Right lobe of liver (tissue), 6 donors: ENCODE data around the gene CHST11. TPM values are rescaled to one million over a fixed set of nuclear protein-coding genes. Genes with fewer than 3 reads are reported as not detected.

ENCODE experiments used
- ATAC-seq, 4 donors: fragments of 200-7000 bp; cut with Tn5 transposase; one replicate each; pipeline ENCODE4 v1.9.1; 2020; ENCODE audit warnings: mild to moderate bottlenecking in 4 of 4, moderate library complexity in 4 of 4
- DNase-seq, 3 donors: peaks; one replicate each; pipeline ENCODE4 v3.0.0-alpha.2; 2020
- H3K27ac ChIP-seq, 3 donors: fragments of 200-600 bp; one replicate each; pipeline ENCODE4 v1.8.0; 2022
- H3K27me3 ChIP-seq, 2 donors: fragments of 200-600 bp; one replicate each; pipeline ENCODE4 v1.8.0; 2022
- H3K36me3 ChIP-seq, 4 donors: fragments of 200-600 bp; sonication (generic) in 1 of 4; one replicate each; pipeline versions ENCODE4 v1.5.1 to v1.8.0; 2017 to 2022; ENCODE audit warnings: control low read depth in 1 of 4
- H3K4me1 ChIP-seq, 4 donors: fragments of 200-600 bp; sonication (generic) in 1 of 4; one replicate each; pipeline versions ENCODE4 v1.5.1 to v1.8.0; 2017 to 2022; ENCODE audit warnings: control low read depth in 1 of 4
- H3K4me3 ChIP-seq, 3 donors: fragments of 200-600 bp; one replicate each; pipeline ENCODE4 v1.8.0; 2022
- H3K9me3 ChIP-seq, 4 donors: fragments of 200-600 bp; sonication (generic) in 1 of 4; one replicate each; pipeline versions ENCODE4 v1.5.1 to v1.8.0; 2017 to 2022; ENCODE audit warnings: control low read depth in 1 of 4
- POLR2A ChIP-seq: fragments of 450-650 bp; IDR thresholded peaks from one replicate; pipeline ENCODE4 v1.6.1; 2017; ENCODE audit warnings: antibody characterized with exemption, mild to moderate bottlenecking
- whole genome bisulfite sequencing: methylation state at CpG from one replicate; pipeline ENCODE4 v1.1.6; 2018; ENCODE audit warnings: low coverage, low lambda C conversion rate; ENCODE audit not compliant: insufficient coverage; ENCODE audit errors: missing lambda C conversion rate; 5-methylcytosine and 5-hydroxymethylcytosine counted together
- intact Hi-C, 2 donors: fragments of 100-400 bp; cut with DNase I; formaldehyde crosslinking; loops; one replicate each; pipeline versions ENCODE4 v1.11.2 to v1.14.1; 2022
- total RNA-seq, 6 experiments: library from RNA; depleted of rRNA in 2 of 6; stranded (reverse); fragments of >200 nt in 2 of 6; fragmentation: NEBNext Ultra II Directional in 3 of 6; extraction: Animal tissue kit (Norgen Biotek cat#: 25700) in 3 of 6; gene quantifications; one replicate each; pipeline versions ENCODE4 v1.1.0 to v1.2.4, GENCODE V29; 2016 to 2023
- TF ChIP-seq, protein P1 (sequence below), 4 donors: fragments of 200-600 bp in 3 of 4; fragments of 450-650 bp in 1 of 4; IDR thresholded peaks; one replicate each; pipeline versions ENCODE4 v1.5.1 to v1.8.0; 2016 to 2022; ENCODE audit warnings: antibody characterized with exemption in 4 of 4, mild to moderate bottlenecking in 2 of 4
- donor health status: DM: no; HTN: yes; CAD: no.
- donor health status: DM: no; HTN: no; CAD: no.
- donor health status: DM: no; HTN: no; CAD: no.
- donor health status: DM: no; HTN: yes; CAD: no.
- donor health status: DM: no; HTN: yes; CAD: no.

Gene CHST11
- total RNA-seq, 6 experiments from 2014 or later = 0.57 to 10.4 (median 3.5) TPM

DNA sequence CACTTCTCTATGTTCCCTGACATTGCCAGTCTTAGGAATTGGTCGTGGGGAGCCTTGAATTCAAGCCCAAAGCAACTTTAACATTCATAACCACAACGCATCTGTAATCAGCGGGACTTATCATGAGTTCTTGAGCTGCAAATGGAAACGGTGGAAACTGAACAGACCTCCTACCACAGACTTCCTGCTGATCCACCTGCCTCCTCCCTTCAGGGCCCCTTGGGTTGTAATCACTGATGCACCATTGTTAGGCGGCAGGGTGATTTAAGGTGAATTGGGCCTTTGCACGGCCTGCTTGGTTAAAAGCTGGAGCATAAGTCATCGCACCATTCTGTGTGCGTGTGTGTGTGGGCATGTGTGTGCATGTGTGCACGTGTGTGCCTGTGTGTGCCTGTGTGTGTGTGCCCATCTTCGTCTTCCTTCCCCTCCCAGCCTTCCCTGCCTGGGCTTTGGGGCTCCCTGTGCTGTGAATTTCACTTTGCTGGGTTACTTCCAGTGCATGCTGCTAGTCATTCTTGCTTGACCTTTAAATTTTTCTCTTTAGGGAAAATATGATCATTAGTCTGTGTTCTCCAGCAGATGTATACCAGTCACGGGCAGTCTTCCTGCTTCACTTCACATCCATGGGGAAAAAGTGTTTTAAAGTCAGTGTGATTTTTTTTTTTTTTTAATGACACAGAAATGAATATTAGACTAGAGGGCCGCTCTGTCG is 29.1 kb downstream of the CHST11 start:
- Histone ChIP-seq H3K27ac (no peak overlapping the region), H3K4me3 (no peak overlapping the region), H3K4me1 (no peaks in the 10 kb centered on the region), H3K9me3 (no peaks in the 10 kb centered on the region), H3K27me3 (no peaks in the 10 kb centered on the region), H3K36me3 (no peaks in the 10 kb centered on the region)
- 79% methylated on average over 6 of the region's 13 CpGs for WGBS
- ATAC-seq = peak in 1 of 4 donors; percentile 12
- intact Hi-C loops = no loop called here
- DNase-seq = no peak
- TF ChIP-seq POLR2A = no peak
- TF ChIP-seq, protein P1, sequence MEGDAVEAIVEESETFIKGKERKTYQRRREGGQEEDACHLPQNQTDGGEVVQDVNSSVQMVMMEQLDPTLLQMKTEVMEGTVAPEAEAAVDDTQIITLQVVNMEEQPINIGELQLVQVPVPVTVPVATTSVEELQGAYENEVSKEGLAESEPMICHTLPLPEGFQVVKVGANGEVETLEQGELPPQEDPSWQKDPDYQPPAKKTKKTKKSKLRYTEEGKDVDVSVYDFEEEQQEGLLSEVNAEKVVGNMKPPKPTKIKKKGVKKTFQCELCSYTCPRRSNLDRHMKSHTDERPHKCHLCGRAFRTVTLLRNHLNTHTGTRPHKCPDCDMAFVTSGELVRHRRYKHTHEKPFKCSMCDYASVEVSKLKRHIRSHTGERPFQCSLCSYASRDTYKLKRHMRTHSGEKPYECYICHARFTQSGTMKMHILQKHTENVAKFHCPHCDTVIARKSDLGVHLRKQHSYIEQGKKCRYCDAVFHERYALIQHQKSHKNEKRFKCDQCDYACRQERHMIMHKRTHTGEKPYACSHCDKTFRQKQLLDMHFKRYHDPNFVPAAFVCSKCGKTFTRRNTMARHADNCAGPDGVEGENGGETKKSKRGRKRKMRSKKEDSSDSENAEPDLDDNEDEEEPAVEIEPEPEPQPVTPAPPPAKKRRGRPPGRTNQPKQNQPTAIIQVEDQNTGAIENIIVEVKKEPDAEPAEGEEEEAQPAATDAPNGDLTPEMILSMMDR (IDR thresholded peaks at IDR 0.05) = no peak

DNA sequence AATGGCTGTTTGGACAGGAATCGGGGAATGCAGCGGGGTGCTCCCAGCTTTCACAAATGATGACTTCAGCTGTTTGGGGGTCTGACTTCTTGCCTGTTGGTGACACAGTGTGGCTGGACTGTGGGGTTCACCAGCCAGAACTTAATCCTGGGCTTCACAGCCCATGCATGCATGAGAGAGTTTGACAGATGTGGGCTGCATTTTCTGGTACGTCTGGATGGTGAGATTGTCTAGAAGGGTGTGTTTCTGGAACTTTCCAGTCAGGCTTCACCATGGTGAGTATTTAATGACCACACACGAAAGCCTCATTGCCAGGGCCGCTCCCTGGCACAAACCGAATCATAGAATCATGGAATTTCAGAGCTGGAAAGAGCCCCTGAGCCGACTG is 29.6 kb downstream of the CHST11 start:
- no peak for ATAC-seq
- 46% methylated on average over 3 of the region's 7 CpGs for WGBS
- no peak overlapping the region for H3K27ac ChIP-seq

DNA sequence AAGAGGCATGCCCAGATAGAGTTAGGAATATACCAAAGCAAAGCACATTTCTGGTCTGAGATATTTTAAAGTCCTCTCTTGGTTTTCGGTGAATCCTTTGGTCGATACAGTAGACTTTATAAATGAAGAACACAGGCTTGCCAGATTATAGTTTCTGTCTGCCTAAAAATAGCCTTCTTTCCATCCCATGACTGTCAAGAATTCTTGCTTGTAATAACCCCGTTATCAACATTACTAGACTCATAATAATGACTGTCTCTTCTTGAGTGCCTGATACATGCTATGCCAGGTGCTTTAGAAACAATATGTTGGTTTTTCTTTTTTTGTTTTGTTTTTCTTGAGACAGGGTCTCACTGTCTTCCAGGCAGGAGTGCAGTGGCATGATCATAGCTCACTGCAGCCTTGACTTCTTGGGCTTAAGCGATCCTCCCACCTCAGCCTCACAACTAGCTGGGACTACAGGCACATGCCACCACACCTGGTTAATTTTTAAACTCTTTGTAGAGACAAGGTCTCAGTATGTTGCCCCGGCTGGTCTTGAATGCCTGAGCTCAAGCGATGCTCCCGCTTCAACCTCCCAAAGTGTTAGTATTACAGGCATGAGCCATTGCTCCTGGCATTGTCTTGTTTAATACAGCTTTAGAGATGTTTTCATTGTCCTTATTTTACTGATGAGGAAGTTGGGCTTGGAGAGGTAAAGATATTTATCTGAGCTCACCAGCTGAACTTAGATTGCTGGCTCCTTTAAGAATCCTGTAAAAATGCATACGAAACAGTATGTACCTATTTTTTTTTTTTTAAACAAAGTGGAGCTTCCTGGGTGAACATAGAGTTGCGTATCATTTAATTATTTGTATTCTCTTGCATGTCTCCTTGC is 30.4 kb downstream of the CHST11 start:
- intact Hi-C loops = no loop called here
- DNase-seq (no peak), ATAC-seq (no peak)
- H3K9me3 ChIP-seq = no peaks in the 10 kb centered on the region
- no peaks in the 10 kb centered on the region for H3K4me1 ChIP-seq
- WGBS = 49% methylated on average over 9 of the region's 9 CpGs
- no peak overlapping the region for H3K4me3 ChIP-seq
- TF ChIP-seq, protein P1 (IDR thresholded peaks at IDR 0.05) = no peak
- TF ChIP-seq POLR2A = no peak
- no peak overlapping the region for H3K27ac ChIP-seq
- no peaks in the 10 kb centered on the region for H3K27me3 ChIP-seq
- no peaks in the 10 kb centered on the region for H3K36me3 ChIP-seq

More for the DNA sequence above, 29.6 kb downstream of the CHST11 start:
- no peaks in the 10 kb centered on the region for H3K27me3 ChIP-seq
- no peak for TF ChIP-seq POLR2A
- TF ChIP-seq, protein P1 (IDR thresholded peaks at IDR 0.05) = no peak
- no peaks in the 10 kb centered on the region for H3K4me1 ChIP-seq
- H3K36me3 ChIP-seq = no peaks in the 10 kb centered on the region
- intact Hi-C loops = no loop called here
- H3K9me3 ChIP-seq = no peaks in the 10 kb centered on the region
- no peak overlapping the region for H3K4me3 ChIP-seq
- DNase-seq = no peak

DNA sequence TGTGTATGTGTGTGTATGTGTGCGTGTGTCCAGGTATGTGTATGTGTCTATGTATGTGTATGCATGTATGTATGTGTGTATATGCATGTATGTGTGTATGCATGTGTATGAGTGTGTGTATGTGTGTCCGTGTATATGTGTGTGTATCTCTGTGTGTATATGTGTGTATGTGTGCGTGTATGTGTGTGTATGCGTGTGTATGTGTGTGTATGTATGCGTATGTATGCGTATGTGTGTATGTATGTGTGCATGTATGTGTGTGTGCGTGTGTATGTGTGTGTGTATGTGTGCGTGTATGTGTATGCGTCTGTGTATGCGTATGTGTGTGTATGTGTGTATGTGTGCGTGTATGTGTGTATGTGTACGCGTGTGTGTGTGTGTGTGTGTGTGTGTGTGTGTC is 31.6 kb downstream of the CHST11 start:
- H3K9me3 ChIP-seq = no peaks in the 10 kb centered on the region
- no peak for DNase-seq
- no peak for ATAC-seq
- no peaks in the 10 kb centered on the region for H3K4me1 ChIP-seq
- no peaks in the 10 kb centered on the region for H3K36me3 ChIP-seq
- H3K27me3 ChIP-seq = no peaks in the 10 kb centered on the region
- H3K27ac ChIP-seq = no peak overlapping the region
- H3K4me3 ChIP-seq = no peak overlapping the region
- TF ChIP-seq, protein P1 (IDR thresholded peaks at IDR 0.05) = no peak
- no peak for TF ChIP-seq POLR2A
- WGBS = 71% methylated on average over 8 of the region's 13 CpGs
- intact Hi-C loops = no loop called here
